ENCODE measurements around the gene ANKRD65. TPM values are rescaled to one million over a fixed set of nuclear protein-coding genes. Genes with fewer than 3 reads are reported as not detected.
A peak's percentile ranks its signal among the peaks of the same experiment; 100 is the strongest.

Gene ANKRD65
- total RNA-seq, 3 donors from 2014 or later (not counting 1 experiment from before 2014, with no cell fraction given): not detected

DNA sequence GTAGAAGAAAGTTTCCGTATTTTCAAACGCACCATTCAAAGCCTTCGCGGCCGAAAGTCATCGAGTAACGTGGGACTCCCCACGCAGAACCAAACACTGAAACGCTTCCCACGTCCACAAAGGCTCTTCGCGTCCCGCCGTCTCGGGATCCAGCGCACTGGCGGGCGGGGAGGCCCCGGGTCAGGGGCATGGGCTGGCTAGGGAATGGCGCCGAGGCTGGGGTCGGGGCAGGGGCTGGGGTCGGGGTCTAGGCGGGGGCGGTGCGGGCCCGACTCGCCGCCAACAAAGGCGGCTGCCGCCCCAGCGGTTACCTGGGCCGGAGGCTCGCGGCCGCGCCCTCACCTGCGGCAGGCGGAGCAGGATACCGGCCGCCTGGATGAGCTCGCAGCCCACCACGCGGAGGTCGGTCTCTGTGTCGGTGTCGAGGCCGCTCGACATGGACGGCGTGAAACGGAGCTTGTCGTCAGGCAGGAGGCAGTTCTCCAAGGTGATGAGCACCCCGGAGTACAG is 22.3 kb downstream of the ANKRD65 start:
- TF ChIP-seq, protein P1, sequence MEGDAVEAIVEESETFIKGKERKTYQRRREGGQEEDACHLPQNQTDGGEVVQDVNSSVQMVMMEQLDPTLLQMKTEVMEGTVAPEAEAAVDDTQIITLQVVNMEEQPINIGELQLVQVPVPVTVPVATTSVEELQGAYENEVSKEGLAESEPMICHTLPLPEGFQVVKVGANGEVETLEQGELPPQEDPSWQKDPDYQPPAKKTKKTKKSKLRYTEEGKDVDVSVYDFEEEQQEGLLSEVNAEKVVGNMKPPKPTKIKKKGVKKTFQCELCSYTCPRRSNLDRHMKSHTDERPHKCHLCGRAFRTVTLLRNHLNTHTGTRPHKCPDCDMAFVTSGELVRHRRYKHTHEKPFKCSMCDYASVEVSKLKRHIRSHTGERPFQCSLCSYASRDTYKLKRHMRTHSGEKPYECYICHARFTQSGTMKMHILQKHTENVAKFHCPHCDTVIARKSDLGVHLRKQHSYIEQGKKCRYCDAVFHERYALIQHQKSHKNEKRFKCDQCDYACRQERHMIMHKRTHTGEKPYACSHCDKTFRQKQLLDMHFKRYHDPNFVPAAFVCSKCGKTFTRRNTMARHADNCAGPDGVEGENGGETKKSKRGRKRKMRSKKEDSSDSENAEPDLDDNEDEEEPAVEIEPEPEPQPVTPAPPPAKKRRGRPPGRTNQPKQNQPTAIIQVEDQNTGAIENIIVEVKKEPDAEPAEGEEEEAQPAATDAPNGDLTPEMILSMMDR (IDR thresholded peaks at IDR 0.05): no peak

DNA sequence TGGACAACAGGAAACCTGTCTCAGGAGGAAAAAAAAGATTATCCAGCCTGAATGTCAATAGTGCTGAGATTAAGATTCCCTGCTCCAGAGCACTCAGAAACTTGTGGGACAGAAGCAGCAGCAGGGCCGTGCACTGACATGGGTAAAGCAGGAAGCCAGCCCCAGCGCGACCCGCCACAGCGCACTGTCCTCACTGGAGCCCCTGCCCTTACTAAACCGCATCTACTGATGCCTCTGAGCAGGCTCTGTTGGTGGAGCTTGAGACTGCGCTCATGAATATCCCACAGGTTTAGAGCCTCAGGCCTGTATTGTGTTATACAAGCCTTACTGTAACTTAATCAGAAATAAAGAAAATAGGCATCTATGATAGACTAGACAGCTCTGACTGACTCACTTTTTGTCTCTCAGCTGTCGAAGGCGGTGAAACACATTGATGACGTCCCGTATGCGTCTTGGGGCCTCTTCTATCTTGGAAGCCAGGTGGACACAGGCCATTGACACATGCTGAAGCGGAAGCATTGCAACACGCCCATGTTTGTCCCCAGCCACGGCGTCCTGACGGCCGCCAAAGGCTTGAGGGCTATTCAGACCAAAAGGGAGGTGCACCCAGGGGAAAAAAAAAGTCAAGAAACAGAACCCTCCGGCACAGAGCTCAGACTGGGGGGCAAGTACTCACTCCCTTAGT is 23.1 kb downstream of the ANKRD65 start:
- Mint-ChIP-seq H3K4me3 (peak overlapping the region; percentile 93), H3K36me3 (peaks cover 5% of the 10 kb centered on the region), H3K27ac (peak overlapping the region; percentile 80 to 94), H3K9me3 (no peaks in the 10 kb centered on the region), H3K4me1 (peaks cover 33 to 37% of the 10 kb centered on the region in 2 donors), H3K27me3 (ENCODE audit: low read depth in 2 of 2) (no peaks in the 10 kb centered on the region)
- Histone ChIP-seq H3K4me3 (ENCODE audit: low read length) (peak overlapping the region; percentile 92), H3K4me1 (ENCODE audit: control insufficient read depth, insufficient read depth, low read length) (peaks cover 31% of the 10 kb centered on the region), H3K9me3 (ENCODE audit: control insufficient read depth, insufficient read depth, low read length) (no peaks in the 10 kb centered on the region), H3K27ac (ENCODE audit: low read length) (no peak overlapping the region), H3K36me3 (ENCODE audit: control insufficient read depth, insufficient read depth, low read length) (peaks cover 54% of the 10 kb centered on the region), H3K27me3 (ENCODE audit: control insufficient read depth, insufficient read depth, low read length) (no peaks in the 10 kb centered on the region)
- 63% methylated on average over 19 of the region's 19 CpGs for WGBS (ENCODE audit: insufficient coverage)
- ATAC-seq (no peak), DNase-seq (no peak)
- intact Hi-C loops (cut with micrococcal nuclease): no loop called here
- TF ChIP-seq, protein P1 (IDR thresholded peaks at IDR 0.05): no peak

More for the DNA sequence above, 22.3 kb downstream of the ANKRD65 start:
- under 1% methylated on average over 54 of the region's 54 CpGs for WGBS (ENCODE audit: insufficient coverage)
- Mint-ChIP-seq H3K9me3 (no peaks in the 10 kb centered on the region), H3K4me3 (peak overlapping the region; percentile 93), H3K36me3 (peaks cover 5% of the 10 kb centered on the region), H3K27me3 (ENCODE audit: low read depth in 2 of 2) (no peaks in the 10 kb centered on the region), H3K27ac (peak overlapping the region; percentile 86 to 94), H3K4me1 (peaks cover 29 to 41% of the 10 kb centered on the region in 2 donors)
- Histone ChIP-seq H3K4me3 (ENCODE audit: low read length) (peak overlapping the region; percentile 92), H3K9me3 (ENCODE audit: control insufficient read depth, insufficient read depth, low read length) (no peaks in the 10 kb centered on the region), H3K27ac (ENCODE audit: low read length) (peak overlapping the region; percentile 80), H3K27me3 (ENCODE audit: control insufficient read depth, insufficient read depth, low read length) (no peaks in the 10 kb centered on the region), H3K36me3 (ENCODE audit: control insufficient read depth, insufficient read depth, low read length) (peaks cover 50% of the 10 kb centered on the region), H3K4me1 (ENCODE audit: control insufficient read depth, insufficient read depth, low read length) (peaks cover 31% of the 10 kb centered on the region)
- peak in 1 of 2 donors; percentile 40 for DNase-seq
- ATAC-seq: peak; percentile 0 to 3 (median 1)
- intact Hi-C loops (cut with micrococcal nuclease): loop anchor here (1.0 kb wide), 2 partner anchors 9 to 23 kb away; partner anchors contain the start of genes AURKAIP1 and MRPL20

DNA sequence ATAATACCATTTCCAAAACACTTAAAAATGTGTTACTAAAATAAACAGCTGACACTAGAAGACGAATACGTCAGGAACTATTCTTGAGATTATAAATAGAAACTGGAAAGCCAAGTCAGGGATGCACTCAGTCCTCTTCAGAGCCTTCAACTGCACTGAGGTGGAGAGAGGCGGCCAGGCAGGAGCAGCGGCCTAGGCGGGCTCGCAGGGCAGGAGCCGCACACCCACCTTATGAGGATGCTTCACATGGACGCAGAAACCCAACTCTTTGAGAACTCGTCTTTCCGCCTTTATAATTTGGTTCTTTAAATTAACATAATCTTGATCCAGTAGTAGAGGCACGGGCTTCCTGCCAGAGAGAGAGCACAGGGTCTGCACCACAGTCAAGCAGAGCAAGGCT is 25.9 kb downstream of the ANKRD65 start:
- peak overlapping the region; percentile 4 for H3K4me3 Mint-ChIP-seq

More for the DNA sequence above, 25.9 kb downstream of the ANKRD65 start:
- WGBS (ENCODE audit: insufficient coverage): 97% methylated on average over 11 of the region's 11 CpGs
- H3K4me3 ChIP-seq (ENCODE audit: low read length): no peak overlapping the region
- Mint-ChIP-seq H3K4me1 (peaks cover 26 to 31% of the 10 kb centered on the region in 2 donors), H3K27ac (no peak overlapping the region), H3K27me3 (ENCODE audit: low read depth in 2 of 2) (no peaks in the 10 kb centered on the region), H3K36me3 (peaks cover 15% of the 10 kb centered on the region), H3K9me3 (no peaks in the 10 kb centered on the region)
- no peak for DNase-seq
- no peaks in the 10 kb centered on the region for H3K9me3 ChIP-seq (ENCODE audit: control insufficient read depth, insufficient read depth, low read length)
- no peaks in the 10 kb centered on the region for H3K27me3 ChIP-seq (ENCODE audit: control insufficient read depth, insufficient read depth, low read length)
- intact Hi-C loops (cut with micrococcal nuclease): no loop called here
- H3K27ac ChIP-seq (ENCODE audit: low read length): no peak overlapping the region
- peaks cover 60% of the 10 kb centered on the region for H3K36me3 ChIP-seq (ENCODE audit: control insufficient read depth, insufficient read depth, low read length)
- H3K4me1 ChIP-seq (ENCODE audit: control insufficient read depth, insufficient read depth, low read length): peaks cover 22% of the 10 kb centered on the region
- TF ChIP-seq, protein P1 (IDR thresholded peaks at IDR 0.05): no peak
- no peak for ATAC-seq
